SU-DHL-6 (cell line): Measurements from ENCODE around the gene CEBPB.

Experiments used
- H2AFZ ChIP-seq: fragments of 200-600 bp; sonication (generic); 2 replicates; pipeline ENCODE4 v1.6.1; 2014; ENCODE audit warnings: low read depth, mild to moderate bottlenecking, moderate library complexity, mixed read lengths, antibody characterized with exemption, low read length; ENCODE audit not compliant: severe bottlenecking
- H3F3A ChIP-seq: fragments of 200-600 bp; shearing (Covaris generic); 2 replicates; pipeline ENCODE4 v1.6.0; 2016; ENCODE audit warnings: antibody characterized with exemption, mild to moderate bottlenecking; ENCODE audit not compliant: insufficient read depth
- H3K27ac ChIP-seq: fragments of 200-600 bp; sonication (generic); 2 replicates; pipeline ENCODE4 v1.5.1; 2016; ENCODE audit warnings: low read depth, mild to moderate bottlenecking, low read length, moderate library complexity, mixed read lengths
- H3K27me3 ChIP-seq: fragments of 200-600 bp; sonication (generic), shearing (Covaris generic); 2 replicates; pipeline ENCODE4 v1.6.0; 2014; ENCODE audit warnings: mild to moderate bottlenecking, low read length
- H3K36me3 ChIP-seq: fragments of 200-600 bp; sonication (generic); 2 replicates; pipeline ENCODE4 v1.6.1; 2014; ENCODE audit warnings: mild to moderate bottlenecking, low read length, mixed read lengths
- H3K4me2 ChIP-seq: fragments of 300-600, 200-600 bp; shearing (Covaris generic), sonication (generic); 2 replicates; pipeline ENCODE4 v1.6.0; 2014; ENCODE audit warnings: low read length, low read depth, mild to moderate bottlenecking; ENCODE audit not compliant: poor library complexity, severe bottlenecking
- H3K4me3 ChIP-seq: fragments of 200-600 bp; sonication (generic); 2 replicates; pipeline ENCODE4 v1.5.1; 2014; ENCODE audit warnings: antibody characterized with exemption, low read length, mild to moderate bottlenecking, mixed read lengths; ENCODE audit not compliant: insufficient read depth, poor library complexity, severe bottlenecking
- H3K79me2 ChIP-seq: fragments of 200-600 bp; sonication (generic); 2 replicates; pipeline ENCODE4 v1.6.1; 2014; ENCODE audit warnings: mild to moderate bottlenecking, low read length, moderate library complexity; ENCODE audit not compliant: insufficient read depth
- H3K9ac ChIP-seq: fragments of 200-600 bp; sonication (generic); 2 replicates; pipeline ENCODE4 v1.7.0; 2014; ENCODE audit warnings: mild to moderate bottlenecking, low read length
- H3K9me2 ChIP-seq: fragments of 200-600 bp; sonication (generic); replicated peaks from 2 replicates; pipeline ENCODE4 v1.6.1; 2014; ENCODE audit warnings: low read length; ENCODE audit not compliant: insufficient read depth
- H3K9me3 ChIP-seq: fragments of 200-600 bp; sonication (generic); 2 replicates; pipeline ENCODE4 v1.6.1; 2014; ENCODE audit warnings: low read length, mixed read lengths; ENCODE audit not compliant: insufficient read depth
- H4K20me1 ChIP-seq: fragments of 200-600 bp; sonication (generic); 2 replicates; pipeline ENCODE4 v1.6.1; 2014; ENCODE audit warnings: low read depth, mild to moderate bottlenecking, antibody characterized with exemption, low read length, moderate library complexity, mixed read lengths
- CTCF ChIP-seq: fragments of 200-600 bp; sonication (generic); IDR thresholded peaks from one replicate; pipeline ENCODE4 v1.5.1; 2017; ENCODE audit warnings: antibody characterized with exemption, mild to moderate bottlenecking, low read length, moderate library complexity; ENCODE audit not compliant: insufficient read depth, poor library complexity, severe bottlenecking
- EZH2phosphoT487 ChIP-seq: fragments of 200-600 bp; sonication (generic), shearing (Covaris generic); conservative IDR thresholded peaks from 2 replicates; pipeline ENCODE4 v1.6.1; 2018; ENCODE audit warnings: mild to moderate bottlenecking, antibody characterized with exemption, low read length, moderate library complexity, mixed read lengths

The CEBPB gene

GRCh38 chr20:50194831-50195523 is 4.3 kb downstream of the CEBPB start:
- Histone ChIP-seq H3K9ac (no peak overlapping the region), H3K4me2 (no peak overlapping the region), H4K20me1 (no peaks in the 10 kb centered on the region), H3K4me3 (no peak overlapping the region), H3K9me2 (no peaks in the 10 kb centered on the region), H2AFZ (no peak overlapping the region), H3K79me2 (peaks cover 19% of the 10 kb centered on the region), H3F3A (peaks cover 5% of the 10 kb centered on the region), H3K27ac (no peak overlapping the region), H3K27me3 (no peaks in the 10 kb centered on the region), H3K9me3 (no peaks in the 10 kb centered on the region), H3K36me3 (no peaks in the 10 kb centered on the region)
- TF ChIP-seq EZH2phosphoT487 = no peak
- no peak for TF ChIP-seq CTCF

DNA sequence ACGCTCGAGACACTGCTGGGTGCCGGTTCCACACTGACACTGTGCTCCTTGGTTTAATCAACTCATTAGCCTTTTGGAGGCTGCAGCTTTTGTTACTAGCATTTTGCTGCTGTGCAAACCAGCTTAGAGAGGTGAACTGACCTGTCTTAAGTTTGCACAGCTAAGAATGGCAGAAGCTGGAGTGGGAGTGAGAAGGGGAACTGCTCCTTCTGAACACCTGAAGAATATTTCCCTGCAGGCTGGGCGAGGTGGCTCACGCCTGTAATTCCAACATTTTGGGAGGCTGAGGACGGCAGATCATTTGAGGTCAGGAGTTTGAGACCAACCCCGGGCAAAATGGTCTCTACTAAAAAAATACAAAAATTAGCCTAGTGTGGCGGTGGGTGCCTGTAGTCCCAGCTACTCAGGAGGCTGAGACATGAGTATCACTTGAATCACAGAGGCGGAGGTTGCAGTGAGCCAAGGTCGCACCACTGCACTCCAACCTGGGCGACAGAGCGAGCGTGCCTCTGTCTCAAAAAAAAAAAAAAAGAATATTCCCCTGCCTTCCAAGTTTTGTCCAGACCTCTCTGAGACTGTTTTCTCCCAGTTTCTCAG is 5.0 kb downstream of the CEBPB start:
- Histone ChIP-seq H2AFZ (no peak overlapping the region), H3K27ac (no peak overlapping the region), H3K36me3 (no peaks in the 10 kb centered on the region), H3K9ac (no peak overlapping the region), H3K4me2 (no peak overlapping the region), H3K27me3 (no peaks in the 10 kb centered on the region), H3K79me2 (peaks cover 19% of the 10 kb centered on the region), H4K20me1 (no peaks in the 10 kb centered on the region), H3K9me2 (no peaks in the 10 kb centered on the region), H3K9me3 (no peaks in the 10 kb centered on the region), H3K4me3 (no peak overlapping the region), H3F3A (peaks cover 5% of the 10 kb centered on the region)
- TF ChIP-seq CTCF (no peak), EZH2phosphoT487 (no peak)

- no peaks in the 10 kb centered on the region for H3K9me2 ChIP-seq
- no peak overlapping the region for H3K4me2 ChIP-seq
- H2AFZ ChIP-seq = no peak overlapping the region
- H3K79me2 ChIP-seq = peaks cover 19% of the 10 kb centered on the region
- no peak overlapping the region for H3K4me3 ChIP-seq
- no peak overlapping the region for H3K9ac ChIP-seq
- no peaks in the 10 kb centered on the region for H3K36me3 ChIP-seq
- no peak overlapping the region for H3K27ac ChIP-seq
- no peaks in the 10 kb centered on the region for H3K27me3 ChIP-seq
- TF ChIP-seq CTCF (no peak), EZH2phosphoT487 (no peak)
- no peaks in the 10 kb centered on the region for H4K20me1 ChIP-seq
- H3F3A ChIP-seq = peaks cover 5% of the 10 kb centered on the region
- no peaks in the 10 kb centered on the region for H3K9me3 ChIP-seq
Observed at GRCh38 chr20:50196248-50196647, 5.6 kb downstream of the CEBPB start.
